H1 (cell line): ENCODE measurements around the gene DMGDH. TPM values are rescaled to one million over a fixed set of nuclear protein-coding genes. Genes with fewer than 3 reads are reported as not detected.

Experiments used
- CBX5 ChIP-seq: fragments of 300-800, 300-1000 bp; sonication (generic); IDR thresholded peaks from 2 replicates; pipeline ENCODE4 v1.7.1; 2016; ENCODE audit warnings: antibody characterized with exemption, low read length, low read depth
- CBX8 ChIP-seq: fragments of 300-800, 300-1000 bp; sonication (generic); IDR thresholded peaks from 2 replicates; pipeline ENCODE4 v1.7.1; 2016; ENCODE audit warnings: low read depth, low read length, borderline replicate concordance
- CHD2 ChIP-seq: IDR thresholded peaks from 2 replicates; pipeline ENCODE4 v1.6.1; 2012; ENCODE audit warnings: low read length, improper control_type of control experiment
- CREB1 ChIP-seq: IDR thresholded peaks from 2 replicates; pipeline ENCODE4 v1.6.1; 2012; ENCODE audit warnings: inconsistent platforms
- CTBP2 ChIP-seq: IDR thresholded peaks from 2 replicates; pipeline ENCODE4 v1.7.0; 2011; ENCODE audit warnings: borderline replicate concordance, mild to moderate bottlenecking, moderate library complexity, mixed read lengths, low read length; ENCODE audit not compliant: insufficient read depth, insufficient read length
- JUN ChIP-seq: IDR thresholded peaks from 2 replicates; pipeline ENCODE4 v1.6.1; 2011; ENCODE audit warnings: low read depth, mild to moderate bottlenecking, improper control_type of control experiment, low read length
- KDM1A ChIP-seq: fragments of 200-600, 300-600 bp; sonication (generic); IDR thresholded peaks from 2 replicates; pipeline ENCODE4 v1.7.1; 2016; ENCODE audit warnings: mild to moderate bottlenecking, low read length, borderline replicate concordance
- KDM4A ChIP-seq: IDR thresholded peaks from one replicate; pipeline ENCODE4 v1.7.1; 2012; ENCODE audit warnings: low read depth, mild to moderate bottlenecking, moderate library complexity, low read length, inconsistent platforms; ENCODE audit not compliant: severe bottlenecking
- MAFK ChIP-seq: IDR thresholded peaks from 2 replicates; pipeline ENCODE4 v1.6.1; 2012; ENCODE audit warnings: low read depth, mild to moderate bottlenecking, improper control_type of control experiment, low read length
- NRF1 ChIP-seq: IDR thresholded peaks from 2 replicates; pipeline ENCODE4 v1.6.1; 2011; ENCODE audit warnings: mild to moderate bottlenecking, low read depth, low read length, improper control_type of control experiment
- PHF8 ChIP-seq: fragments of 200-600 bp; sonication (generic); conservative IDR thresholded peaks from 2 replicates; pipeline ENCODE4 v1.7.1; 2012; ENCODE audit warnings: low read depth, mild to moderate bottlenecking, inconsistent platforms, low read length, moderate library complexity
- POLR2AphosphoS5 ChIP-seq: IDR thresholded peaks from 2 replicates; pipeline ENCODE4 v1.6.1; 2011; ENCODE audit warnings: low read depth, low read length
- POU5F1 ChIP-seq: IDR thresholded peaks from 2 replicates; pipeline ENCODE4 v1.6.1; 2011; ENCODE audit warnings: low read depth, mild to moderate bottlenecking, low read length, moderate library complexity
- RAD21 ChIP-seq, 2 experiments: IDR thresholded peaks in 1 of 2; conservative IDR thresholded peaks in 1 of 2; 2 replicates each; pipeline ENCODE4 v1.6.1; 2011; ENCODE audit warnings: low read depth in 2 of 2, low read length in 2 of 2, improper control_type of control experiment in 1 of 2, inconsistent platforms in 1 of 2, mild to moderate bottlenecking in 1 of 2, moderate library complexity in 1 of 2
- RXRA ChIP-seq: IDR thresholded peaks from 2 replicates; pipeline ENCODE4 v1.6.1; 2011; ENCODE audit warnings: low read depth, mild to moderate bottlenecking, low read length, moderate library complexity; ENCODE audit not compliant: insufficient read depth
- SIN3A ChIP-seq, 2 experiments: IDR thresholded peaks in 1 of 2; conservative IDR thresholded peaks in 1 of 2; 2 replicates each; pipeline ENCODE4 v1.6.1; 2011 to 2012; ENCODE audit warnings: low read length in 2 of 2, improper control_type of control experiment in 1 of 2, low read depth in 1 of 2, mild to moderate bottlenecking in 1 of 2
- SP2 ChIP-seq: IDR thresholded peaks from 2 replicates; pipeline ENCODE4 v1.6.1; 2012; ENCODE audit warnings: mild to moderate bottlenecking, low read length, inconsistent platforms
- SP4 ChIP-seq: IDR thresholded peaks from 2 replicates; pipeline ENCODE4 v1.6.1; 2012; ENCODE audit warnings: low read length, inconsistent platforms
- SRF ChIP-seq: IDR thresholded peaks from 2 replicates; pipeline ENCODE4 v1.6.1; 2011; ENCODE audit warnings: mild to moderate bottlenecking, low read depth, low read length, moderate library complexity
- SUZ12 ChIP-seq: fragments of 200-600 bp; sonication (generic); IDR thresholded peaks from 2 replicates; pipeline ENCODE4 v1.6.1; 2012; ENCODE audit warnings: mild to moderate bottlenecking, inconsistent platforms, low read length, moderate library complexity, mixed read lengths
- TEAD4 ChIP-seq: IDR thresholded peaks from 2 replicates; pipeline ENCODE4 v1.6.1; 2012; ENCODE audit warnings: low read depth, low read length, inconsistent platforms, mixed read lengths
- USF2 ChIP-seq: IDR thresholded peaks from 2 replicates; pipeline ENCODE4 v1.6.1; 2011; ENCODE audit warnings: low read length, improper control_type of control experiment
- polyA plus RNA-seq, 7 experiments: library from polyadenylated mRNA; depleted of rRNA in 3 of 7; stranded (reverse) in 5 of 7; unstranded in 2 of 7; fragments of >200 nt in 5 of 7; fragments of 200-250 nt in 2 of 7; gene quantifications; 1 replicate in 5 of 7; 2 replicates in 1 of 7; 4 replicates in 1 of 7; pipeline versions ENCODE4 v1.2.1 to v1.2.3, GENCODE V29; 2011 to 2013; ENCODE audit warnings: missing spikeins in 2 of 7, mixed read lengths in 2 of 7
- total RNA-seq: library from RNA; stranded (reverse); fragmentation: NEBNext Ultra II Directional; extraction: Animal tissue kit (Norgen Biotek cat#: 25700); gene quantifications from 2 replicates; pipeline ENCODE4 v1.2.1, GENCODE V29; 2021
- TF ChIP-seq, protein P1 (sequence below): IDR thresholded peaks from 2 replicates; pipeline ENCODE4 v1.6.1; 2011; ENCODE audit warnings: low read depth, mild to moderate bottlenecking, low read length; ENCODE audit not compliant: insufficient read depth

DMGDH gene
- total and polyA plus RNA-seq, 2 of the 8 experiments (the other 6 are each of a cell fraction or from before 2014, with no cell fraction given), result 0.15 TPM; not detected in 1

DNA sequence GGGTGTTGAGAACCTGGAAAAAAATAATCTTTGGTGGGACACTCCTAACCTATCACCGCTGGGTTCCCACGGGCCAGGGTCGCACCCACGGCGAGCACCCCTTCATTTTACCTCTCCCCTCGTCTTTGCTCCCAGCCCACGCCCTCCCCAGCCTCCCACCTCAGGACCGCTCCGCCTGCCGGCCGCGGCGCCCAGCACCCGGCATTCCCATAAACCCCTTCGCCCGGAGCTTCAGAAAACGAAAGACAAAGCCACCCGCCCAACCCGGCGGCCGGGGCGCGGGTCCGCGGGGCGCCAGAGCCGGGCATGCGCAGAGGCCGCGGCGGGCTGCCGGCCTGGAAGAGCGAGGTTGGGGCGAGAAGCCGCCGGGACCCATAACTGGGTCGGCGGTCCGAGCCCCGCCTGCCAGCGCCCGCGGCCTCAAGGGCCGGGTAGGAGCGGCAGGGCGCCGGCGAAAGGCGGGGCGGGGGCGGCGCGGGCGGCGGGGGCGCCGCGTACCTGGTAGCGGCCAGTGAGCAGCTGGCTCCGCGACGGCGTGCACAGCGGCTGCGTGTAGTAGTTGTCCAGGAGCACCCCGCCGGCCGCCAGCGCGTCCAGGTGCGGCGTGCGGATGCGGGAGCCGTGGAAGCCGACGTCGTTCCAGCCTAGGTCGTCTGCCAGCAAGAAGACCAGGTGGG, 84.9 kb downstream of the DMGDH start (continued):
- TF ChIP-seq USF2 (no peak), PHF8 (peak; percentile 67), POLR2AphosphoS5 (no peak; the same call in 1 of the 2 replicates), POU5F1 (no peak), TEAD4 (no peak), CBX5 (no peak), SP2 (no peak), JUN (no peak), CBX8 (no peak), SUZ12 (no peak), SP4 (0 out of 2 replicates have a peak, but pooled peaks have one; percentile 22), CHD2 (no peak), SRF (0 out of 2 replicates have a peak, but pooled peaks have one; percentile 1), CREB1 (peak; percentile 29; the same call in 1 of the 2 replicates), KDM1A (no peak), SIN3A (conservative IDR thresholded peaks at IDR 0.05 in 1 of 2, IDR thresholded peaks at IDR 0.05 in 1 of 2; ENCODE audit: low read depth in 1 of 2, low read length in 2 of 2) (no peak), RAD21 (IDR thresholded peaks at IDR 0.05 in 1 of 2, conservative IDR thresholded peaks at IDR 0.05 in 1 of 2; ENCODE audit: low read depth in 2 of 2, low read length in 2 of 2) (peak in 1 of 2 experiments; percentile 21; a peak in 1 of 4 replicates), KDM4A (peak; percentile 92), MAFK (no peak), CTBP2 (no peak), NRF1 (peak; percentile 82), RXRA (no peak)
- TF ChIP-seq, protein P1, sequence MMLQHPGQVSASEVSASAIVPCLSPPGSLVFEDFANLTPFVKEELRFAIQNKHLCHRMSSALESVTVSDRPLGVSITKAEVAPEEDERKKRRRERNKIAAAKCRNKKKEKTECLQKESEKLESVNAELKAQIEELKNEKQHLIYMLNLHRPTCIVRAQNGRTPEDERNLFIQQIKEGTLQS, result no peak
